Liver (tissue), 9 donors: ENCODE measurements around the gene RTN4RL1. TPM values are rescaled to one million over a fixed set of nuclear protein-coding genes. Genes with fewer than 3 reads are reported as not detected.

Source experiments
- DNase-seq: peaks from one replicate; pipeline ENCODE4 v3.0.0-alpha.2; 2017; ENCODE audit warnings: low spot score
- H3K27ac ChIP-seq, 2 donors: one replicate each; pipeline ENCODE4 v1.7.0; 2013; ENCODE audit warnings: inconsistent platforms in 2 of 2, low read length in 2 of 2, control low read depth in 1 of 2, low read depth in 1 of 2, mild to moderate bottlenecking in 1 of 2
- H3K27me3 ChIP-seq, 4 donors: one replicate each; pipeline versions ENCODE4 v1.6.1 to v1.7.0; 2013; ENCODE audit warnings: low read length in 3 of 4, inconsistent platforms in 1 of 4, mild to moderate bottlenecking in 1 of 4, moderate library complexity in 1 of 4; ENCODE audit not compliant: control insufficient read depth in 4 of 4, insufficient read depth in 4 of 4
- H3K36me3 ChIP-seq, 4 donors: one replicate each; pipeline versions ENCODE4 v1.6.1 to v1.7.0; 2013; ENCODE audit warnings: low read length in 3 of 4, mild to moderate bottlenecking in 3 of 4, low read depth in 1 of 4, moderate library complexity in 1 of 4; ENCODE audit not compliant: control insufficient read depth in 4 of 4, insufficient read depth in 3 of 4
- H3K4me1 ChIP-seq, 4 donors: one replicate each; pipeline versions ENCODE4 v1.6.1 to v1.7.0; 2013; ENCODE audit warnings: low read length in 3 of 4, mild to moderate bottlenecking in 3 of 4, moderate library complexity in 1 of 4; ENCODE audit not compliant: control insufficient read depth in 4 of 4, insufficient read depth in 4 of 4
- H3K4me3 ChIP-seq, 3 donors: one replicate each; pipeline versions ENCODE4 v1.6.1 to v1.7.0; 2013; ENCODE audit warnings: low read length in 3 of 3, control low read depth in 1 of 3, low read depth in 1 of 3, mild to moderate bottlenecking in 1 of 3
- H3K9ac ChIP-seq, 2 donors: one replicate each; pipeline ENCODE4 v1.7.0; 2013; ENCODE audit warnings: low read length in 2 of 2, mild to moderate bottlenecking in 2 of 2, moderate library complexity in 2 of 2, control low read depth in 1 of 2, low read depth in 1 of 2
- H3K9me3 ChIP-seq, 4 donors: one replicate each; pipeline versions ENCODE4 v1.6.1 to v1.7.0; 2013; ENCODE audit warnings: low read length in 3 of 4; ENCODE audit not compliant: control insufficient read depth in 4 of 4
- EGR1 ChIP-seq, 2 donors: IDR thresholded peaks; 2 replicates each; pipeline ENCODE4 v1.6.1; 2016 to 2018; ENCODE audit warnings: antibody characterized with exemption in 2 of 2, low read depth in 2 of 2
- FOXA2 ChIP-seq: IDR thresholded peaks from 2 replicates; pipeline ENCODE4 v1.6.1; 2016; ENCODE audit warnings: antibody characterized with exemption
- GABPA ChIP-seq, 2 donors: IDR thresholded peaks in 1 of 2; conservative IDR thresholded peaks in 1 of 2; 2 replicates each; pipeline ENCODE4 v1.6.1; 2016; ENCODE audit warnings: antibody characterized with exemption in 2 of 2, mild to moderate bottlenecking in 1 of 2, moderate library complexity in 1 of 2
- HNF4A ChIP-seq, 2 donors: conservative IDR thresholded peaks; 2 replicates each; pipeline ENCODE4 v1.6.1; 2016; ENCODE audit warnings: antibody characterized with exemption in 2 of 2, mild to moderate bottlenecking in 2 of 2
- HNF4G ChIP-seq: IDR thresholded peaks from 2 replicates; pipeline ENCODE4 v1.6.1; 2016; ENCODE audit warnings: antibody characterized with exemption
- JUND ChIP-seq, 2 donors: IDR thresholded peaks; 2 replicates each; pipeline ENCODE4 v1.6.1; 2016; ENCODE audit warnings: antibody characterized with exemption in 2 of 2
- RAD21 ChIP-seq, 2 donors: IDR thresholded peaks; 2 replicates each; pipeline ENCODE4 v1.6.1; 2016; ENCODE audit warnings: antibody characterized with exemption in 2 of 2, mild to moderate bottlenecking in 2 of 2
- RXRA ChIP-seq, 2 donors: IDR thresholded peaks; 2 replicates each; pipeline ENCODE4 v1.6.1; 2017 to 2018; ENCODE audit warnings: antibody characterized with exemption in 2 of 2, mild to moderate bottlenecking in 1 of 2
- TAF1 ChIP-seq: conservative IDR thresholded peaks from 2 replicates; pipeline ENCODE4 v1.6.1; 2016; ENCODE audit warnings: antibody characterized with exemption, mild to moderate bottlenecking
- YY1 ChIP-seq: IDR thresholded peaks from 2 replicates; pipeline ENCODE4 v1.6.1; 2016; ENCODE audit warnings: antibody characterized with exemption, mild to moderate bottlenecking
- WGBS: extraction: QIAGEN DNeasy Blood & Tissue Kit; methylation state at CpG from one replicate; pipeline ENCODE4 v1.1.7; 2013; 5-methylcytosine and 5-hydroxymethylcytosine counted together
- polyA plus RNA-seq, 2 donors: library from polyadenylated mRNA; stranded (reverse) in 1 of 2; unstranded in 1 of 2; fragments of 200-250 nt in 1 of 2; fragments of >200 nt in 1 of 2; fragmentation: Nextera tagmentation in 1 of 2; extraction: Ambion mirVana in 1 of 2; gene quantifications; one replicate each; pipeline versions ENCODE4 v1.2.1 to v1.2.3, GENCODE V29; 2013 to 2015
- total RNA-seq, 2 donors: library from RNA; depleted of rRNA; stranded (reverse); fragments of >200 nt; gene quantifications; one replicate each; pipeline ENCODE4 v1.2.3, GENCODE V29; 2014
- TF ChIP-seq, protein P1 (sequence below): fragments of 150-350 bp; IDR thresholded peaks from 2 replicates; pipeline ENCODE4 v1.5.1; 2017; ENCODE audit warnings: improper control_type of control experiment, low read depth, low read length; ENCODE audit not compliant: missing input control
- TF ChIP-seq, protein P2 (sequence below): IDR thresholded peaks from 2 replicates; pipeline ENCODE4 v1.6.1; 2016; ENCODE audit warnings: antibody characterized with exemption
- TF ChIP-seq, protein P3 (sequence below): IDR thresholded peaks from 2 replicates; pipeline ENCODE4 v1.6.1; 2016; ENCODE audit warnings: antibody characterized with exemption
- TF ChIP-seq, protein P4 (sequence below): IDR thresholded peaks from 2 replicates; pipeline ENCODE4 v1.6.1; 2016; ENCODE audit warnings: antibody characterized with exemption, mild to moderate bottlenecking
- donor health status: healthy.
- donor health status: healthy.
- donor health status: healthy.
- donor health status: healthy.
- donor health status: healthy.

The RTN4RL1 gene
- total and polyA plus RNA-seq, 4 donors, result 0.04 to 5.4 (median 1.2) TPM

DNA sequence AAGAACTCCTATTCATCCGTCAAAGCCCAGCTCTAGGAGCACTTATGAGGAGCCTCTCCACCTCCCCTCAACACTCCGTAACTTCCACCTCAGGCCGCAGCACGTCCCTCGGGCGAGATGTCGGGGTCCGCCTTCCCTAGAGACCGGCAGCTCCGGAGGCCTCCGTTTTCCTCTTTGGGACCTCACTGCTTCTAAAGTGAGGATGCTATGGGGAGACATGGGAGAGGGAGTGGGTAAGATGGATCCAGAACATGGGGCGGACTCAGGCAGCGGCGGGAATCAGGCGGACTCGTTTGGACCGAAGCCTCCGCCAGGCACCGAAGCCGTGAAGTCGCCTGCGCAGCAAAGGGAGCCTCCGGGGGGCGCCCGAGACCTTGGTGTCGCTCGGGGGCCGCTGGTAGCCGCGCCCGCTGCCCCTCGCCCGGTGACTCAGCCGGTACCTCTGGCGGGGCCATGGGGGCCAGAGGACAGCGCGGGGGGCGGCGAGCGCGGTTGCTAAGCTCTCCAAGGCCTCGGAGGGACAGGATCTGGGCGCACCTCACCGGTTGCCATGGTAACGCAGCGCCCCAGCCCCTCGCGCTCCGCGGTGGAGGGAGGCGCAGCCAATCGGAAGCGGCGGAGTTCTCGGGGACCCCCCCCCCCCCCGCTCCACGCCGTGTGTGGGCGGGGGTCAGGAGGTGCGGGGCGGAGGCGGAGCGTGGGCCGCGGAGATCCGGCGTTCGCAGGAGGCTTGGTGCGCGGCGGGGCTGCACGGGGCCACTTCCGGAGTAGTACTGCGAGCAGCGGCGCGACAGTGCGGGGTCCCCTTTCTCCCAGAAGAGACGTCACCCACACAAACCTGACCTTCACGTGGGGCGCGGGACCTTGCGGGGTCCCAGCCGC lies 28.5 kb upstream of the RTN4RL1 start:
- H3K36me3 ChIP-seq, result no peaks in the 10 kb centered on the region
- TF ChIP-seq RAD21 (IDR thresholded peaks at IDR 0.05) (peak; percentile 58 to 69), HNF4G (no peak)
- TF ChIP-seq, protein P1, sequence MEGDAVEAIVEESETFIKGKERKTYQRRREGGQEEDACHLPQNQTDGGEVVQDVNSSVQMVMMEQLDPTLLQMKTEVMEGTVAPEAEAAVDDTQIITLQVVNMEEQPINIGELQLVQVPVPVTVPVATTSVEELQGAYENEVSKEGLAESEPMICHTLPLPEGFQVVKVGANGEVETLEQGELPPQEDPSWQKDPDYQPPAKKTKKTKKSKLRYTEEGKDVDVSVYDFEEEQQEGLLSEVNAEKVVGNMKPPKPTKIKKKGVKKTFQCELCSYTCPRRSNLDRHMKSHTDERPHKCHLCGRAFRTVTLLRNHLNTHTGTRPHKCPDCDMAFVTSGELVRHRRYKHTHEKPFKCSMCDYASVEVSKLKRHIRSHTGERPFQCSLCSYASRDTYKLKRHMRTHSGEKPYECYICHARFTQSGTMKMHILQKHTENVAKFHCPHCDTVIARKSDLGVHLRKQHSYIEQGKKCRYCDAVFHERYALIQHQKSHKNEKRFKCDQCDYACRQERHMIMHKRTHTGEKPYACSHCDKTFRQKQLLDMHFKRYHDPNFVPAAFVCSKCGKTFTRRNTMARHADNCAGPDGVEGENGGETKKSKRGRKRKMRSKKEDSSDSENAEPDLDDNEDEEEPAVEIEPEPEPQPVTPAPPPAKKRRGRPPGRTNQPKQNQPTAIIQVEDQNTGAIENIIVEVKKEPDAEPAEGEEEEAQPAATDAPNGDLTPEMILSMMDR, result peak; percentile 31
- peak; percentile 66 for DNase-seq
- 9% methylated on average over 84 of the region's 84 CpGs for WGBS
- peaks cover 15 to 47% (median 35%) of the 10 kb centered on the region in 4 donors for H3K4me1 ChIP-seq
- H3K9ac ChIP-seq, result no peak overlapping the region
- H3K9me3 ChIP-seq, result no peaks in the 10 kb centered on the region
- H3K4me3 ChIP-seq, result peak overlapping the region in 1 of 3 donors; percentile 28
- peaks cover 0 to 2% (median 0%) of the 10 kb centered on the region in 4 donors for H3K27me3 ChIP-seq
- H3K27ac ChIP-seq, result peak overlapping the region; percentile 46 to 73

DNA sequence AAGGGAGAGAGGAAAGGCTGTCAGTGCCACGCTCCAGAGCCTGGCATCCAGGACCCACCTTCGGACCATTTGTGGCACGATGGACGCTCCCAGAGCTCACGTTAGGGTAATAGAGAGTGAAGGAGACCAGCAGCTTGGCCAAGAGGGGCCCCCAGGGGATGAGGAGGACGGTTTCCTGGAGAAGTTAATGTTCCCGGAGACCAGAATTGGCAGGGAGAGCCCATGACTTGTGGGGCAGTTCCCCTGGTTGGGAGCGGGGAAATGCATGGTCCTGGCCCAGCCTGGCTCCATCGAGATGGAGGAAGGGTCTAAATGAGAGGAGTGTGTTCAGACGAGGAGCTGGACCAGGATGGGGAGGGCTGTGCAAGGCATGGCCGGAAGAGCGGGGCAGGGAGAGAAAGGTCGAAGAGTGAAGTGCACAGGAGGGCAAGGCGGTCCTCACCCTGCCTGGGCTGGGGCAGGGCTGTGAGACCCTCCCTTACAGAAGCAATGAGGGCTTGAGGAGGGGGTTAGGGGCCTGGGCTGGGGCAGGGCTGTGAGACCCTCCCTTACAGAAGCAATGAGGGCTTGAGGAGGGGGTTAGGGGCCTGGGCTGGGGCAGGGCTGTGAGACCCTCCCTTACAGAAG lies 26.9 kb upstream of the RTN4RL1 start:
- Histone ChIP-seq H3K27ac (no peak overlapping the region), H3K4me3 (no peak overlapping the region), H3K36me3 (no peaks in the 10 kb centered on the region), H3K9ac (no peak overlapping the region), H3K9me3 (no peaks in the 10 kb centered on the region), H3K27me3 (peaks cover 0 to 2% (median 0%) of the 10 kb centered on the region in 4 donors), H3K4me1 (peaks cover 12 to 34% (median 26%) of the 10 kb centered on the region in 4 donors)
- TF ChIP-seq FOXA2, result no peak
- no peak for TF ChIP-seq GABPA (IDR thresholded peaks at IDR 0.05 in 1 of 2, conservative IDR thresholded peaks at IDR 0.05 in 1 of 2)
- no peak for TF ChIP-seq TAF1
- TF ChIP-seq, protein P2, sequence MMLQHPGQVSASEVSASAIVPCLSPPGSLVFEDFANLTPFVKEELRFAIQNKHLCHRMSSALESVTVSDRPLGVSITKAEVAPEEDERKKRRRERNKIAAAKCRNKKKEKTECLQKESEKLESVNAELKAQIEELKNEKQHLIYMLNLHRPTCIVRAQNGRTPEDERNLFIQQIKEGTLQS, result no peak
- no peak for TF ChIP-seq RAD21 (IDR thresholded peaks at IDR 0.05)
- TF ChIP-seq YY1, result no peak
- TF ChIP-seq, protein P3, sequence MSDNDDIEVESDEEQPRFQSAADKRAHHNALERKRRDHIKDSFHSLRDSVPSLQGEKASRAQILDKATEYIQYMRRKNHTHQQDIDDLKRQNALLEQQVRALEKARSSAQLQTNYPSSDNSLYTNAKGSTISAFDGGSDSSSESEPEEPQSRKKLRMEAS, result no peak
- TF ChIP-seq JUND (IDR thresholded peaks at IDR 0.05), result no peak
- no peak for TF ChIP-seq HNF4G
- no peak for TF ChIP-seq HNF4A (conservative IDR thresholded peaks at IDR 0.05)
- TF ChIP-seq RXRA (IDR thresholded peaks at IDR 0.05), result no peak
- no peak for TF ChIP-seq EGR1 (IDR thresholded peaks at IDR 0.05; ENCODE audit: low read depth in 2 of 2)
- TF ChIP-seq, protein P4, sequence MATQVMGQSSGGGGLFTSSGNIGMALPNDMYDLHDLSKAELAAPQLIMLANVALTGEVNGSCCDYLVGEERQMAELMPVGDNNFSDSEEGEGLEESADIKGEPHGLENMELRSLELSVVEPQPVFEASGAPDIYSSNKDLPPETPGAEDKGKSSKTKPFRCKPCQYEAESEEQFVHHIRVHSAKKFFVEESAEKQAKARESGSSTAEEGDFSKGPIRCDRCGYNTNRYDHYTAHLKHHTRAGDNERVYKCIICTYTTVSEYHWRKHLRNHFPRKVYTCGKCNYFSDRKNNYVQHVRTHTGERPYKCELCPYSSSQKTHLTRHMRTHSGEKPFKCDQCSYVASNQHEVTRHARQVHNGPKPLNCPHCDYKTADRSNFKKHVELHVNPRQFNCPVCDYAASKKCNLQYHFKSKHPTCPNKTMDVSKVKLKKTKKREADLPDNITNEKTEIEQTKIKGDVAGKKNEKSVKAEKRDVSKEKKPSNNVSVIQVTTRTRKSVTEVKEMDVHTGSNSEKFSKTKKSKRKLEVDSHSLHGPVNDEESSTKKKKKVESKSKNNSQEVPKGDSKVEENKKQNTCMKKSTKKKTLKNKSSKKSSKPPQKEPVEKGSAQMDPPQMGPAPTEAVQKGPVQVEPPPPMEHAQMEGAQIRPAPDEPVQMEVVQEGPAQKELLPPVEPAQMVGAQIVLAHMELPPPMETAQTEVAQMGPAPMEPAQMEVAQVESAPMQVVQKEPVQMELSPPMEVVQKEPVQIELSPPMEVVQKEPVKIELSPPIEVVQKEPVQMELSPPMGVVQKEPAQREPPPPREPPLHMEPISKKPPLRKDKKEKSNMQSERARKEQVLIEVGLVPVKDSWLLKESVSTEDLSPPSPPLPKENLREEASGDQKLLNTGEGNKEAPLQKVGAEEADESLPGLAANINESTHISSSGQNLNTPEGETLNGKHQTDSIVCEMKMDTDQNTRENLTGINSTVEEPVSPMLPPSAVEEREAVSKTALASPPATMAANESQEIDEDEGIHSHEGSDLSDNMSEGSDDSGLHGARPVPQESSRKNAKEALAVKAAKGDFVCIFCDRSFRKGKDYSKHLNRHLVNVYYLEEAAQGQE, result no peak
- WGBS, result 48% methylated on average over 14 of the region's 14 CpGs
- DNase-seq, result no peak
